ENCODE data around the gene C10orf88.
"Not testable (repeated sequence)": the region's sequence is repeated elsewhere in the genome, so short reads cannot be mapped to it uniquely, and the experiment has no call there.

C10orf88 gene

GRCh38 chr10:122957474-122957873 lies 3.4 kb upstream of the C10orf88 start:
- no peak for DNase-seq (ENCODE audit: low read depth in 2 of 2)

GRCh38 chr10:122955892-122956291 lies 1.9 kb upstream of the C10orf88 start:
- no peak for DNase-seq (ENCODE audit: low read depth in 2 of 2)

DNA sequence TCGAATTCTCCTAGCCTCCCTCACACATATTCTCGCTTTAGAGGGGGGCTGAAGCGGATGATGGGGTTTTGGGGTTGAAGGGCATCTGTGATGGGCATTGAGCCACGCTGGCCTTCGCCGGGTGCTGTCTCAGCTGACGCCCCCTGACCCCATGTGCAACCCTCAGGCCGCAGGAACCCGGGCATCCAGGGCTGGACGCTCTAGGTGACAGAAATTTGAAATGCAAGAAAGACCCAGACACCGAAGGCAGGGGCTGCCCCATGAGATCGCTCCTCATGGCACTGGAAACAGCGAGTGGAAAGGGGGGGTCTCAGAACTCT lies 664 bp upstream of the C10orf88 start:
- no peak for DNase-seq (ENCODE audit: low read depth in 2 of 2)

- DNase-seq (ENCODE audit: low read depth in 2 of 2) = no peak
Observed at GRCh38 chr10:122949296-122949695, 4.7 kb downstream of the C10orf88 start.

DNA sequence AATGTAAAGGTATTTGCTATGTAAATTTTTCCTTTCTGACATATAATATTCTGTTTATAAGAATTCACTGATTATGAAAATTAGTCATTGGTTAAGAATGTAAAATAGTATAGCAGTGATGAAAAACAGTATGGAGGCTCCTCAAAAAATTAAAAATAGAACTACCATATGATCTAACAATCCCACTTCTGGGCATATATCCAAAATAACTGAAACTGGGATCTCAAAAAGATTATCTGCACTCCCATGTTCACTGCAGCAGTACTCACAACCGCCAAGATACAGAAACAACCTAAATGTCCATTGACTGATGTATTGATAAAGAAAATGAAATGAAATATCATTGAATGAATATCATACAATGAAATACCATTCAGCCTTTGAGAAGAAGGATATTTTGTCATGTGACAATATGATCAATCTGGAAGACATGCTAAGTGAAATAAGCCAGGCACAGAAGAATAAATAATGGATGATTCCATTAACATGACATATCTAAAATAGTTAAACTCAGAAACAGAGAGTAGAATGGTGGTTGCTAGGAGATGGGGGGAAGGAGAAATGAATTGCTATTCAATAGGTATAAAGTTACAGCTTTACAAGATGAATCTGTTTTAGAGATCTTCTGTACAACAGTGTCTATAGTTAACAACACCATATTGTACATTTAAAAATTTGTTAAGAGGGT lies 14.0 kb downstream of the C10orf88 start:
- no peak for DNase-seq (ENCODE audit: low read depth in 2 of 2)

DNA sequence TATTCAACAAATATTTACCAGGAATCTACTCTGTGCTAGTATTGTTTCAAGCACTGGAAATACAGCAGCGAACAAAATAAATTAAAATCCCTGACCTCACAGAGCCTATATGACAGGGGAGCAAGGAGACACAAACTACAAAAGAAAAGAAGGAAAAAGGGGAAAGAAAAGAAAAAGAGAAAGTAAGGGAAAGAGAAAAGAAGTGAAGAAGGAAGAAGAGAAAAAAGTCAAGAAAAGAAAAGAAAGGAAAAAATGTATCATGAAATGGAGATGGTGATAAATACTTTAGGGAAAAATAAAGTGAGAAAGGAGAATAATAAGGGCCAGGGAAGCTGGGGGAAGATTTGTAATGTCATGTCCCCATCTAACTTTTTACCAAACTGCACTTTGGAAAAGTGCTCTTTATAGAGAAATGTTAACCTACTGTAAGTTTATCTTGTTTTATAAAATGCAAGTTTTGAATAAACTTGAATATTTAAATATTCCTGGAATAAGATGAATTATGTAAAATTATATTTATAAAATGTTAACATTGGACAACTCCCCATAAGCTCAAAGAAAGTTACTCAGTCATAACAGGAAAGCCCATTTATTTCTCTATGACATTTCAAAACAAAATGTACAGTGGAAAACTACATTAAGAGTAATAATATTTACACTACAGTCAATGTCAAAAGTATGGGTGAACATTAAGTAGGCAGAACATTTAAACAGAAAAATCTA lies 14.7 kb downstream of the C10orf88 start:
- no peak for DNase-seq (ENCODE audit: low read depth in 2 of 2)

DNA sequence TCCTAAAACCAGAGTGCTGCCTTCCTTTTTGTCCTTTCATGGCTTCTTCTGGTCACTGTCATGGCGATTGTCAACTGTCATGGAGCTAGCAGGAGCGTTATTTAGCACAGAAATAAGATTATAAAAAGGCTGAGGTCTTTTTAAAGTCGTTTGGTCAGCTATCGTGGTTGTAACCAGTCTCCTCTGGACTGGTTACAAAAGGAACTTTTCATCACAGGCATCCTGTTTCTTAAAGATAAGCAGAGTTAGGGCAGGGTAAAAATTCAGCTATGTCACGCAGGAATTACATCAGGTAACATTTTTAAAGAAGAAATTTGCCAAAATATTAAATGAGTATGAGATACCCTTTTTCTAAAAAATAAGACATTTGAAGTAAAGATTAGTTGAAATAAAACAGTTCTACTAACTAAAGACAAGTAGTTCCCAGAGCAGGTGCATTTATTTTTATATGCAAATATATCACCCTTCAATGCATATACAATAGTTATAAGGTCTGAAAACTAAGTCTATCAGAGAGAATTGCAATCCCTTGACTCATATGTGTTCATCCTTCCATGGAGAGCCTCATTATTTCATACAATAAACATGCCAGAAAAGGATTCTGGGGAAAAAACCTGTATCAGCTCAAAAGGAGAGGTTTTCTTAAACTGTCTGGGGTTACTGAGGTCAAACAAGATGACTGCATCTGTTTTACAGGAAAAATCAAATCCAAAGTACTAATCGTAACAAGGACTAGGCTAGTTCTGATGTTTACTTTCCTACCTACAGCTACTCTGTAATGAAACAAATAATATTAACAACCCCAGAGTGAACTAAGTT lies 22.7 kb downstream of the C10orf88 start:
- DNase-seq (ENCODE audit: low read depth in 2 of 2) = no peak

DNA sequence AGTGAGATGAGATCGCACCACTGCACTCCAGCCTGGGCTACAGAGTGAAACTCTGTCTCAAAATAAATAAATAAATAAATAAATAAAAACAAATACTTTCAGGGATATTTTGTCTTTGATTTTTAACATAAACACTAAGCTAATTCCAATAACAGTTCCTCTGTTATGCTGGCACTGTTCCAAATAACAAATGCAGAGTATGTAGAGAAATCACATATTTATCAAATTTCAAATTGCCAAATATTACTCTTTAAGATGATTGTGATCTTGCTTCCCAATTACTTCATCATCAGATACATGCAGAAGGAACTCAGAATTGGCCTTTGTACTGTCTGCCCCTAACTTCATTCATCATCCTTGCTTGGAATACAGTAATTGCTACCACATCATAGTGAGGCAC lies 23.9 kb downstream of the C10orf88 start:
- DNase-seq (ENCODE audit: low read depth in 2 of 2) = no peak

- DNase-seq (ENCODE audit: low read depth in 2 of 2) = no peak
Observed at GRCh38 chr10:122915700-122916099, 38.3 kb downstream of the C10orf88 start.

DNA sequence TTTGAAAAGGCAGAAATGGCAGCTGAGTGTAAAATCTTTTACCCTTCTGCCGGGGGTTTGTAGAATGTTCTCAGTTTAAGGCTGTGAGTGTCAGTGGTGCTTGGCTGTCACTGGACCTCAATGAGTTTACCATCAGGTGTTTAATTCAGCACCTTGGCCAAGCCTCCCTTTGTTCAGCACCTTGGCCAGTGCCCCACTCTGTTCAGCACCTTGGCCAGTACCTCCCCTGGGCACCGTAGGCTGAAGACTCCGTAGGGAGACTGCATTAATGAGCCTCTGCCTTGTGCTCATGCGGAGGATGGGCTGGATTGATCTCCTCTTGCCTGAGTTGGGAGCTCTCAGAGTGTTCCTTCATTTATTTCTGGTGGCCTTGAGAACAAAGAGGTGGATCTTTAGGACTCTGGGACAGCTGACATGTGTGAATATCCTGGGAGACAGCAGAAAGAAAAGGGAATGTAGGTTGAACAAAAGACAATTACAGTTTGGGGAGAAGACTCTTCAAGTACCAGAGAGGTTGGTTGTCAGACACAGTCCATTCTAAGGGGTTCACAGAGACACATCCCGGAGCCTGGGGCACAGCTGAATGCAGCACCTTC lies 42.0 kb downstream of the C10orf88 start:
- no peak for DNase-seq (ENCODE audit: low read depth in 2 of 2)

DNA sequence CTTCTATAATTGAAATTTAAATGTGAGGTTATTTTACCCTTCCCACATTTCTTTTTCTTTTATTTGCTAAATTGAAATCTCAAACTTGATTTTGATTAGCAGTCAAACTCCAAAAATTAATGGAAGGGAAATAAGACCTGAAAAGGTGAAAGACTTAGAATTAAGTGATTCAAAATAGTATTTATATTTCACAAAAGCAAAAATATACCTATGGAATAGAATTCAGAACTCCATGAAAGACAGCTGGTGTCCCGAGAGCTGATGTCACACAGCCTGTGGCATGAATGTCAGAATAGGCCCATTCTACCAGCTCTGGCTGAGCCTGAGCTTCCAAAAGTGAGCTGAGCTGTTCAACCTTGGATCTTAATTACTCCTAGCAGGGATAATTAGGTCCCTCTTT lies 43.7 kb downstream of the C10orf88 start, which contains the start of gene FAM24A:
FAM24A (plus strand) TSS at position 301 of the 400 bp plus-strand sequence. CDS start 1,025 bp downstream, outside the sequence.
- DNase-seq (ENCODE audit: low read depth in 2 of 2) = no peak

DNA sequence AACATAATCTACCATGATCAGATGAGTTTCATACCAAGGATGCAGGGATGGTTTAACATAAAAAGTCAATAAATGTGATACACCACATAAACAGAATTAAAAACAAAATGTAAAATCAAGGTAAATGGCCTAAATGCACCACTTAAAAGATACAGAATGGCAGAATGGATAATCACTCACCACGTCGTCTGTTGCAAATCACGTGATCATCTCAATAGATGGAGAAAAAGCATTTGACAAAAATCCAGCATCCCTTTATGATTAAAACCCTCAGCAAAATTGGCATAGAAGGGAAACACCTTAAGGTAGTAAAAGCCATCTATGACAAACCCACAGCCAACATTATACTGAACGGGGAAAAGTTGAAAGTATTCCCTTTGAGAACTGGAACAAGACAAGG lies 50.2 kb downstream of the C10orf88 start:
- DNase-seq (ENCODE audit: low read depth in 2 of 2) = not testable (repeated sequence)

GRCh38 chr10:122894261-122894944 lies 59.6 kb downstream of the C10orf88 start:
- no peak for DNase-seq (ENCODE audit: low read depth in 2 of 2)

DNA sequence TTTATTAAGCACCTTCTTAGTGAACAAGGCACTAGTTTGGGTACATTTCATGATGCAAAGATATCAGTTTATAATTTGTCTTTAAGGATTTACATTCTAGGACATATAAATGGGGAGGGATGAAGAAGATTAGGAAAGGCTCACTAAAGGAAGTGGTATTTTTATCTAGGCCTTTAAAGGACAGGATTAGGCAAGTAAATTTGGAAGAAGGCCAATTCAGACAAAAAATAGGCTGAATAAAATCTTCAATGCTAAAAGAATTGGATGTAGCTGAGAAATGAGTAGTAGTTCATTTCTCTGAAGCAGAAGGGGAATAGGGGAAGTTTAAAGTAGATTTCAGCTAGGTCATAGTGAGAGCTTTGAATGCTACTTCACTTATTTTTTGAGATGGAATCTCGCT lies 69.9 kb downstream of the C10orf88 start:
- no peak for DNase-seq (ENCODE audit: low read depth in 2 of 2)

- DNase-seq (ENCODE audit: low read depth in 2 of 2) = no peak
Observed at GRCh38 chr10:122882766-122883165, 71.3 kb downstream of the C10orf88 start.
